GM23338 (cell line): ENCODE results near the gene TIMM8B.

Source experiments
- CREB1 ChIP-seq: fragments of 250-450 bp; sonication (Bioruptor Pico); IDR thresholded peaks from 2 replicates; pipeline ENCODE4 v1.5.0; 2020; ENCODE audit warnings: low read depth, mild to moderate bottlenecking, moderate library complexity
- EZH2phosphoT487 ChIP-seq: fragments of 200-600 bp; sonication (generic); IDR thresholded peaks from one replicate; pipeline ENCODE4 v1.8.1; 2018; ENCODE audit warnings: antibody characterized with exemption; ENCODE audit not compliant: unreplicated experiment
- JUNB ChIP-seq: IDR thresholded peaks from one replicate; pipeline ENCODE4 v1.6.1; 2016; ENCODE audit warnings: antibody characterized with exemption; ENCODE audit not compliant: unreplicated experiment

DNA sequence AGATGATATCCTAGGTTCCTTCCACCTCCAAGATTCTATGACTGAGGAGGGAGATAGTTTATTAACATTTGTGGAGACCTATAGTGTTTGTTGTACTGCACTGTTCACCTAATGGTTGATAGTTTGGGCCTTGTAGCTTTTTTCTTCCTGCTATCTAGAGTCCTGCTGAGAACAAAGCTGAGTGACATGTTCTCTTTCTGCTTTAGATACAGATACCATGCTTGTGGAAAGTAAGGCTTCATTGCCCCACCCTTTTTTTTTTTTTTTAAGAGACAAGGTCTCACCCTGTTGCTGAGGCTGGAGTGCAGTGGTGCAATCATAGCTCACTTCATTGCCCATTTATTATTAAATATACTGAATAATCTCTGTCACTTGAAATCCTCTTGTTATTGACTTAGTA is 49.0 kb downstream of the TIMM8B start:
- TF ChIP-seq CREB1 (CRISPR knock-in tag) (no peak), EZH2phosphoT487 (no peak), JUNB (no peak)
